LHCN-M2 (cell line): ENCODE results near the gene EMID1. TPM values are rescaled to one million over a fixed set of nuclear protein-coding genes. Genes with fewer than 3 reads are reported as not detected.

ENCODE experiments used
- total RNA-seq: library from RNA; depleted of rRNA; stranded (reverse); fragments of >200 nt; gene quantifications from 2 replicates; pipeline ENCODE4 v1.2.3, GENCODE V29; 2014; rRNA removed

EMID1 gene
- total RNA-seq, 1 experiment from 2014 or later: 0.29 TPM

Other genes with a start within 250 kb of the EMID1 start
- gene C22orf31, start 144.1 kb upstream of the EMID1 start, total RNA-seq: not detected in 2 replicates
- 4.3 and 5.8 TPM in 2 replicates for gene KREMEN1, start 132.9 kb upstream of the EMID1 start, total RNA-seq
- gene RHBDD3, start 62.1 kb downstream of the EMID1 start, total RNA-seq: 36.9 and 43.5 TPM in 2 replicates
- gene EWSR1, start 62.4 kb downstream of the EMID1 start, total RNA-seq: 262 and 297 TPM in 2 replicates
- 33.3 and 47.1 TPM in 2 replicates for gene GAS2L1, start 100.8 kb downstream of the EMID1 start, total RNA-seq
- gene RASL10A, start 109.8 kb downstream of the EMID1 start, total RNA-seq: 0.06 TPM in 1 of 2 replicates, not detected in the other
- gene AP1B1, start 182.7 kb downstream of the EMID1 start, total RNA-seq: 64.1 and 65.5 TPM in 2 replicates
- not detected in 2 replicates for gene RFPL1, start 232.7 kb downstream of the EMID1 start, total RNA-seq